K562 (cell line): ENCODE measurements around the gene CRX.

Experiments
- CCAR2 ChIP-seq: fragments of 200-400 bp; formaldehyde crosslinking; IDR thresholded peaks from 2 replicates; pipeline ENCODE4 v1.6.1; 2017; ENCODE audit warnings: mild to moderate bottlenecking, low read depth, low read length
- KDM5B ChIP-seq: fragments of 200-600 bp; sonication (generic); IDR thresholded peaks from 2 replicates; pipeline ENCODE4 v1.6.1; 2012; ENCODE audit warnings: low read depth, mild to moderate bottlenecking, moderate library complexity, low read length, control low read depth, inconsistent platforms; ENCODE audit not compliant: insufficient replicate concordance
- MAZ ChIP-seq, 2 experiments: fragments of 450-650 bp in 1 of 2; sonication (generic) in 1 of 2; formaldehyde crosslinking; IDR thresholded peaks in 1 of 2; conservative IDR thresholded peaks in 1 of 2; 2 replicates each; pipeline versions ENCODE4 v1.4.0 to v1.5.0; 2020; ENCODE audit warnings: mild to moderate bottlenecking in 1 of 2, missing genetic modification reagents in 1 of 2
- NFXL1 ChIP-seq: fragments of 450-650 bp; formaldehyde crosslinking; IDR thresholded peaks from 2 replicates; pipeline ENCODE4 v1.4.0; 2021; ENCODE audit warnings: mild to moderate bottlenecking
- ZNF197 ChIP-seq: fragments of 200-800 bp; sonication (Bioruptor generic); IDR thresholded peaks from 2 replicates; pipeline ENCODE4 v1.6.1; 2016; ENCODE audit warnings: low read depth, missing genetic modification characterization, missing compliant biosample characterization

DNA sequence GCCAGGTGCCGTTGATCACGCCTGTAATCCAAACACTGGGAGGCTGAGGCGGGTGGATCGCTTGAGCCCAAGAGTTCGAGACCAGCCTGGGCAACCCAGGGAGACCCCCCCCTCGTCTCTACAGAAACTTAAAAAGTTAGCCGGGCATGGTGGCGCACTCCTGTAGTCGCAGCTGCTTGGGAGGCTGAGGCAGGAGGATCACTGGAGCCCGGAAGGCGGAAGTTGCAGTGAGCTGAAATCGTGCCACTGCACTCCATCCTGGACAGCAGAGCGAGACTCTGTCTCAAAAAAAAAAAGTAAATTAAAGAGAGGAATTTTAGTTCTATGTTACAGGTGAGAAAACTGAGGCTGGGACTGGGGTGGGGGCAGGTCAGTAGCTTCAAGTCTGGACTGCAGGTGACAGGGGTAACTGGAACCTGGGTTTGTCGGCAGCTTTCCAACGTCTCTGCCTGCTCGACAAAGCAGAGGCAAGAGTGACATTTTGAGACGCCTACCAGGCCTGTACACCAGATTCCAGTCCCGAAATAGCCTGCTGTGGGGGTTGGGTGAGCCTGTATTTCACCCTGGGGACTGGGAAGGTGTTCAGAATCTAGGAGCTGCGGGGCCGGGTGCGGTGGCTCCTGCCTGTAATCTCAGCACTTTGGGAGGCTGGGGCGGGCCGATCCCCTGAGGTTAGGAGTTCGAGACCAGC lies 42.1 kb upstream of the CRX start:
- no peak for TF ChIP-seq NFXL1 (CRISPR knock-in tag)
- TF ChIP-seq CCAR2, result no peak
- no peak for TF ChIP-seq ZNF197 (CRISPR knock-in tag)
- no peak for TF ChIP-seq MAZ (CRISPR knock-in tag; conservative IDR thresholded peaks at IDR 0.05 in 1 of 2, IDR thresholded peaks at IDR 0.05 in 1 of 2)
- no peak for TF ChIP-seq KDM5B
